Measurements from ENCODE around the gene LMO4.

The LMO4 gene

DNA sequence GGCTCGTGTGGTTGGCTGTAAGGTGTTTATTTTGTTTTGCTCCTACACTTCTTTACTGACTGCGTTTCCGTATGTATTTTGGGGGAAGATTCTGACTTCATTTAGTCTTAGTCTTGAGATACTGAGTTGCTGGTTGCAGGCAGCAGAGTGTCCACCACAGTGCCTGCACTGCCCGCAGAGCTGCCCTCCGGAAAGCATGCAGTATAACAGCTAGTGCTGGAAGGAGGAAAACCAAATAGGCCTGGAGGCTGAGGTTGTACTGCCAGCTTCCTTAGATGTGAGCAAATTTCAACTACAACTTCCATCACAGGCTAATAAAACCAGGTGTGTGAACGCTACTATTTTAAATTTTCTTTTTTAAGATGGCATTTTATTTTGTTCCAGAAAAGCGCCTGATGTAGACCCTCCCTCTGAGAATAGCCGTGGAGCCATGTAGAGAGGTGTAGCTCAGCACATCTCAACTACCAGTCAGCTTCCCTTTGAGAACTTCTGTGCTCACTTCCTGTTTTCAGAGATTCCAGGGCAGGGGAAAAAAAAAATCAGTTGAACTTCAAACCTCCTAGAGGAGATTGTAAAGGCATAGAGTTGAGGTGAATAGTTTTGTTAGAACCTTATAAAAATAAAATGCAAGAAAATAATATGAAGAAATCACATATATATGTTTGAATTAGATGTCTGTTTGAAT lies 17.6 kb downstream of the LMO4 start:
- H3K79me2 ChIP-seq (ENCODE audit: low read length), result no peaks in the 10 kb centered on the region
- no peak overlapping the region for H2AFZ ChIP-seq (ENCODE audit: low read depth, low read length)
- peaks cover 5% of the 10 kb centered on the region for H3K36me3 ChIP-seq (replicated peaks; ENCODE audit: low read depth, low read length)
- no peak overlapping the region for H3K4me2 ChIP-seq (ENCODE audit: low read length)
- H3K4me1 ChIP-seq (ENCODE audit: low read length), result peaks cover 13% of the 10 kb centered on the region
- no peak overlapping the region for H3K27ac ChIP-seq (ENCODE audit: low read length)
- H3K9ac ChIP-seq (ENCODE audit: low read length), result no peak overlapping the region
- H3K27me3 ChIP-seq (ENCODE audit: low read depth, low read length), result no peaks in the 10 kb centered on the region
- TF ChIP-seq EZH2phosphoT487 (IDR thresholded peaks at IDR 0.05; ENCODE audit: low read depth), result no peak
- TF ChIP-seq, protein P1, sequence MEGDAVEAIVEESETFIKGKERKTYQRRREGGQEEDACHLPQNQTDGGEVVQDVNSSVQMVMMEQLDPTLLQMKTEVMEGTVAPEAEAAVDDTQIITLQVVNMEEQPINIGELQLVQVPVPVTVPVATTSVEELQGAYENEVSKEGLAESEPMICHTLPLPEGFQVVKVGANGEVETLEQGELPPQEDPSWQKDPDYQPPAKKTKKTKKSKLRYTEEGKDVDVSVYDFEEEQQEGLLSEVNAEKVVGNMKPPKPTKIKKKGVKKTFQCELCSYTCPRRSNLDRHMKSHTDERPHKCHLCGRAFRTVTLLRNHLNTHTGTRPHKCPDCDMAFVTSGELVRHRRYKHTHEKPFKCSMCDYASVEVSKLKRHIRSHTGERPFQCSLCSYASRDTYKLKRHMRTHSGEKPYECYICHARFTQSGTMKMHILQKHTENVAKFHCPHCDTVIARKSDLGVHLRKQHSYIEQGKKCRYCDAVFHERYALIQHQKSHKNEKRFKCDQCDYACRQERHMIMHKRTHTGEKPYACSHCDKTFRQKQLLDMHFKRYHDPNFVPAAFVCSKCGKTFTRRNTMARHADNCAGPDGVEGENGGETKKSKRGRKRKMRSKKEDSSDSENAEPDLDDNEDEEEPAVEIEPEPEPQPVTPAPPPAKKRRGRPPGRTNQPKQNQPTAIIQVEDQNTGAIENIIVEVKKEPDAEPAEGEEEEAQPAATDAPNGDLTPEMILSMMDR (IDR thresholded peaks at IDR 0.05; ENCODE audit: low read depth, low read length), result no peak
- H3K4me3 ChIP-seq (ENCODE audit: low read length), result no peak overlapping the region
- H3K9me3 ChIP-seq (ENCODE audit: insufficient read depth, low read length), result no peaks in the 10 kb centered on the region
- no peaks in the 10 kb centered on the region for H4K20me1 ChIP-seq (ENCODE audit: insufficient read depth, low read length)

DNA sequence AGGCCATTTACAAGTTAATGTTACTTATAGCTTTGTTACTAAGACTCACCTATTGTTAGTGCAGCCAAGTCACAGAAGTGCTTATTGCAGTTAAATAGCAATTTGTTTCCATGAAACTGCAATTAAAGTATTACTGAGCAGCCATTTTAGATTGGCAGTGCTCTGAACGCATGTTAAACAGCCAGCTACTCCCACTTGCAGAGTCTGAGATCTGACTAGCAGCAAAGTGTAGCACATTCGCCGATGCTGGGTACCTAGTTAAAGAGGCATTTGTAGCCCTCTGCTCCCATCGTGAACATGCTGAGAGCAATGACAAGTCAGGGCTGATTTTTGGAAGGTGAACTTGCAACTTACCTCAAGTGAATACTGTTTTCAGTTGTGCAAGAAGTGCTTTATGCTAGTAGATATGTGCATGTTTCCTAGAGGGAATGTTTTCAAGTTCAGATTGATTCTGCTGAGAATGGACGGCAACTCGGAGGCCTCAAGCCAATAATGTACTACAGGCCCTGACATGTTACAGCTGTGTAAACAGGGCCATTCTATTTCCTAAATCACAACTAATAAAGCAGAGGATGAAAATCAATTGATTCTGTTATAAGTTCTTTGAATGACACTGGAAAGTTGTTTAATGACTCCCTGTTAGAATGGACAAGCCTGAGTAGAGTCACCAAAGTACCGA lies 19.8 kb downstream of the LMO4 start:
- Histone ChIP-seq H3K4me2 (ENCODE audit: low read length) (peak overlapping the region; percentile 58; the same call in 1 of the 2 replicates), H3K9ac (ENCODE audit: low read length) (no peak overlapping the region), H3K36me3 (replicated peaks; ENCODE audit: low read depth, low read length) (no peaks in the 10 kb centered on the region), H2AFZ (ENCODE audit: low read depth, low read length) (no peak overlapping the region), H3K4me1 (ENCODE audit: low read length) (peaks cover 13% of the 10 kb centered on the region), H3K4me3 (ENCODE audit: low read length) (no peak overlapping the region), H4K20me1 (ENCODE audit: insufficient read depth, low read length) (no peaks in the 10 kb centered on the region), H3K9me3 (ENCODE audit: insufficient read depth, low read length) (no peaks in the 10 kb centered on the region), H3K79me2 (ENCODE audit: low read length) (no peaks in the 10 kb centered on the region), H3K27ac (ENCODE audit: low read length) (no peak overlapping the region), H3K27me3 (ENCODE audit: low read depth, low read length) (no peaks in the 10 kb centered on the region)
- TF ChIP-seq, protein P1 (IDR thresholded peaks at IDR 0.05; ENCODE audit: low read depth, low read length), result no peak
- TF ChIP-seq EZH2phosphoT487 (IDR thresholded peaks at IDR 0.05; ENCODE audit: low read depth), result no peak

DNA sequence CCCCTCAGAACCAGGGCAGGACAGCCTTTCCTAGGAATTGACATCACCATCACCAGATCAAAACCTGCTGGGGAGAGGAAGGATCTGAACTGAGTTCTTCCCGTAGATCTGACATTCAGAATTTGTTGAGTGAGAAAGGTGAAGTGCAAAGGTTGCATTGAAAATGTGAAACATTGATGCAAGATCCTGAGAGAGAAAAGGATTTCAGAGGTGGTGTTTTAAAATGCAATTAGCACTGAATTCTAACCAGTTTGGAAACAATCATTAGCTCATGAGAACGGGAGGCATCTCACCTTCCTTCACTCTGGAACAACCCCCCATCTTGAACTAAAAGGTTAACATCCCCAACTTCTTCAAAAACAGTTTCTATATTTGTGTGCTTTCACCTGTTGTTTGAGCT lies 20.4 kb downstream of the LMO4 start:
- no peaks in the 10 kb centered on the region for H3K36me3 ChIP-seq (replicated peaks; ENCODE audit: low read depth, low read length)
- H3K79me2 ChIP-seq (ENCODE audit: low read length), result no peaks in the 10 kb centered on the region
- no peak overlapping the region for H3K27ac ChIP-seq (ENCODE audit: low read length)
- H3K4me3 ChIP-seq (ENCODE audit: low read length), result no peak overlapping the region
- H3K4me2 ChIP-seq (ENCODE audit: low read length), result peak overlapping the region; percentile 58
- no peaks in the 10 kb centered on the region for H3K9me3 ChIP-seq (ENCODE audit: insufficient read depth, low read length)
- no peaks in the 10 kb centered on the region for H3K27me3 ChIP-seq (ENCODE audit: low read depth, low read length)
- TF ChIP-seq, protein P1 (IDR thresholded peaks at IDR 0.05; ENCODE audit: low read depth, low read length), result no peak
- TF ChIP-seq EZH2phosphoT487 (IDR thresholded peaks at IDR 0.05; ENCODE audit: low read depth), result no peak
- H4K20me1 ChIP-seq (ENCODE audit: insufficient read depth, low read length), result no peaks in the 10 kb centered on the region
- H3K9ac ChIP-seq (ENCODE audit: low read length), result no peak overlapping the region
- no peak overlapping the region for H2AFZ ChIP-seq (ENCODE audit: low read depth, low read length)
- peaks cover 13% of the 10 kb centered on the region for H3K4me1 ChIP-seq (ENCODE audit: low read length)

DNA sequence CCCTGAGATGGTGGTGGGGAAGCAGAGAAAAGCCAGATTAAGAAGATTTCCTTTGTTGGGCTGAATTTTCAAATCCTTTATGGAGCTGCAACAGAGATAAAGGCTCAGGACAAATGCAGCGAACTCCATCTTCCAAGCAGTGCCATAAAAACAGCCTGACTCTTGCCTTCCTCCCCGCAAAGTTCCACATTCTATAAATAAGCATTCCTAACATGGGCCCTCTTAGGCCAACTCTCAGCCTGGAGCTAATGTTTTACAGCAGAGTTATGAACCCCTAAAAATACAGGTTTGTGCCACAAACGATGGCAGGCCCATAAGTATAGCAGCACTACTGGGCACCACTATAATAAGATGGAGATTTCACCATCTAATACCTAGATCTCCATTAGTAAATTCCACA lies 27.2 kb downstream of the LMO4 start:
- Histone ChIP-seq H2AFZ (ENCODE audit: low read depth, low read length) (no peak overlapping the region), H3K79me2 (ENCODE audit: low read length) (no peaks in the 10 kb centered on the region), H3K4me1 (ENCODE audit: low read length) (no peaks in the 10 kb centered on the region), H3K27me3 (ENCODE audit: low read depth, low read length) (no peaks in the 10 kb centered on the region), H4K20me1 (ENCODE audit: insufficient read depth, low read length) (no peaks in the 10 kb centered on the region), H3K4me3 (ENCODE audit: low read length) (no peak overlapping the region), H3K9ac (ENCODE audit: low read length) (no peak overlapping the region), H3K36me3 (replicated peaks; ENCODE audit: low read depth, low read length) (no peaks in the 10 kb centered on the region), H3K27ac (ENCODE audit: low read length) (no peak overlapping the region), H3K9me3 (ENCODE audit: insufficient read depth, low read length) (no peaks in the 10 kb centered on the region), H3K4me2 (ENCODE audit: low read length) (no peak overlapping the region)
- no peak for TF ChIP-seq EZH2phosphoT487 (IDR thresholded peaks at IDR 0.05; ENCODE audit: low read depth)
- TF ChIP-seq, protein P1 (IDR thresholded peaks at IDR 0.05; ENCODE audit: low read depth, low read length), result no peak
